ENCODE data around the gene ARHGEF39.
A peak's percentile ranks its signal among the peaks of the same experiment; 100 is the strongest.
"Not testable (repeated sequence)": the region's sequence is repeated elsewhere in the genome, so short reads cannot be mapped to it uniquely, and the experiment has no call there.

Gene ARHGEF39

GRCh38 chr9:35646533-35647265 is 18.3 kb downstream of the ARHGEF39 start:
- peak overlapping the region; percentile 83 to 92 (median 89) for H3K27ac ChIP-seq
- H3K36me3 ChIP-seq: 0 out of 22 replicates have a peak, but pooled peaks cover 0 to 4% (median 0%) of the 10 kb centered on the region in 11 experiments
- H3K9me3 ChIP-seq (replicated peaks in 1 of 11): peaks cover 0 to 3% (median 0%) of the 10 kb centered on the region in 11 experiments; a peak in 3 of 22 replicates
- peak overlapping the region; percentile 61 to 74 (median 72) for H3K4me3 ChIP-seq
- H3K27me3 ChIP-seq: no peaks in the 10 kb centered on the region
- H4K20me1 ChIP-seq: no peaks in the 10 kb centered on the region
- H3K9ac ChIP-seq: peak overlapping the region; percentile 81 to 95 (median 87)
- peak overlapping the region; percentile 91 to 99 (median 97) for H3K4me2 ChIP-seq
- peaks cover 90 to 98% (median 94%) of the 10 kb centered on the region in 10 experiments for H3K4me1 ChIP-seq
- TF ChIP-seq Cebpa-rat (IDR thresholded peaks at IDR 0.05): no peak

DNA sequence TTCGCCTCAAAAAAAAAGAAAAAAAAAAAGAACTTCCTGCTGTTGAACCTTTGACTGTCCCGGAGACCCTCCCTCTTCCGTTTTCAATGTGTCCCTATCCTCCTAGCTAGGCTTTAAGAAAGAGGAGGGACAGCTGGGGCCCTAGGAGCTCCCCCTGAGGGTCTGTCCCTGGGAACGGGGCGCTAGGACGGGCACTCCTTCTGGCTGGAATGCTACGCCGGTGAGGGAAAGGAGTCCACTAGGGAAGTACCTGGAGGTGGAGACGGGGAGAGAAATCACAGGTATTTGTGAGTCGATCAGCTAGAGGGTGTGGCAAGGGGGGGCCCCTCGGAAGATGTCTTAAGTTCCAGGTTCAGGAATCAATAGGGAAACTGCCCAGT is 18.9 kb downstream of the ARHGEF39 start:
- H3K4me1 ChIP-seq: peaks cover 90 to 98% (median 94%) of the 10 kb centered on the region in 10 experiments
- H3K27me3 ChIP-seq: no peaks in the 10 kb centered on the region
- TF ChIP-seq Cebpa-rat (IDR thresholded peaks at IDR 0.05): no peak
- peak overlapping the region; percentile 83 to 92 (median 89) for H3K27ac ChIP-seq
- no peaks in the 10 kb centered on the region for H4K20me1 ChIP-seq
- peaks cover 0 to 8% (median under 1%) of the 10 kb centered on the region in 11 experiments; a peak in 12 of 22 replicates for H3K9me3 ChIP-seq (replicated peaks in 1 of 11)
- H3K9ac ChIP-seq: peak overlapping the region; percentile 81 to 95 (median 87)
- peaks cover 0 to 4% (median 0%) of the 10 kb centered on the region in 11 experiments; a peak in 1 of 22 replicates for H3K36me3 ChIP-seq
- H3K4me3 ChIP-seq: peak overlapping the region; percentile 61 to 74 (median 72)
- peak overlapping the region; percentile 91 to 99 (median 97) for H3K4me2 ChIP-seq

GRCh38 chr9:35645736-35646135 is 19.3 kb downstream of the ARHGEF39 start:
- Histone ChIP-seq H3K4me2 (peak overlapping the region; percentile 91 to 99 (median 97)), H3K4me1 (peaks cover 90 to 98% (median 93%) of the 10 kb centered on the region in 10 experiments), H3K9ac (peak overlapping the region; percentile 81 to 95 (median 87)), H3K9me3 (replicated peaks in 1 of 11) (peaks cover 0 to 12% (median 5%) of the 10 kb centered on the region in 11 experiments; a peak in 16 of 22 replicates), H3K27ac (peak overlapping the region; percentile 83 to 92 (median 89)), H3K4me3 (peak overlapping the region; percentile 61 to 74 (median 72))
- H3K36me3 ChIP-seq, H4K20me1 ChIP-seq, H3K27me3 ChIP-seq: not testable (repeated sequence)

- TF ChIP-seq Cebpa-rat (IDR thresholded peaks at IDR 0.05): no peak
Observed at GRCh38 chr9:35643046-35643445, 21.9 kb downstream of the ARHGEF39 start.

DNA sequence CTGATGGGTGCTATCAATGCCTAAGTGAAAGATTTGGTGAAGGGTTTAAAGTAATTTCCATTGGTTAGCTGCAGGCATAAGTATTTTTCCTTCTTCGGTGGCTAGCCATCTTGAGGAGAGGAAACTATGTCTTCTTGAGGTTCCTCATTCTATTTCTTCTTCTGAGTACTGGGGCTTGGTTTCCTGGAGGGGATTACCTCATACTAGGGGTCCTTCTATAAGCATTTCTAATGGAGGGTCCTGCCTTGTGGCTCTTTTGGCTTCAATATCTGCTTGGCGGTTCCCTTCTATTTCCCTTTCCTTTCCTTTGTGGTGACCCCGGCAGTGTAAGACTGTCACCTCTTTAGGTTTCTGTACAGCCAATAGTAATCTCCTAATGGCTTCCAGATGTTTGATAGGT is 23.5 kb downstream of the ARHGEF39 start:
- peak overlapping the region; percentile 45 to 89 (median 61) for H3K4me2 ChIP-seq
- H3K27ac ChIP-seq: peak overlapping the region; percentile 5 to 84 (median 52); a peak in 19 of 22 replicates
- H3K9me3 ChIP-seq (replicated peaks in 1 of 11): peaks cover 0 to 22% (median 13%) of the 10 kb centered on the region in 11 experiments; a peak in 16 of 22 replicates
- peak overlapping the region in 2 of 10 experiments; percentile 11 to 22; a peak in 1 of 20 replicates for H3K4me3 ChIP-seq
- H3K9ac ChIP-seq, H4K20me1 ChIP-seq, H3K36me3 ChIP-seq, H3K27me3 ChIP-seq: not testable (repeated sequence)
- peaks cover 93 to 99% (median 96%) of the 10 kb centered on the region in 10 experiments for H3K4me1 ChIP-seq

More at GRCh38 chr9:35643046-35643445, 21.9 kb downstream of the ARHGEF39 start:
- Histone ChIP-seq H3K9me3 (replicated peaks in 1 of 11) (peaks cover 0 to 22% (median 13%) of the 10 kb centered on the region in 11 experiments; a peak in 16 of 22 replicates), H3K4me3 (no peak overlapping the region), H3K27ac (peak overlapping the region in 9 of 11 experiments; percentile 11 to 92 (median 87); a peak in 16 of 22 replicates), H3K36me3 (peaks cover 0 to 9% (median 7%) of the 10 kb centered on the region in 11 experiments; a peak in 8 of 22 replicates), H3K9ac (no peak overlapping the region), H4K20me1 (no peaks in the 10 kb centered on the region), H3K4me2 (peak overlapping the region; percentile 91 to 99 (median 97)), H3K4me1 (peaks cover 90 to 96% (median 92%) of the 10 kb centered on the region in 10 experiments), H3K27me3 (no peaks in the 10 kb centered on the region)

- not testable (repeated sequence) for H3K36me3 ChIP-seq, H4K20me1 ChIP-seq, H3K27me3 ChIP-seq, H3K9ac ChIP-seq
- Histone ChIP-seq H3K4me2 (peak overlapping the region; percentile 50 to 89 (median 70); a peak in 15 of 22 replicates), H3K9me3 (replicated peaks in 1 of 11) (peaks cover 0 to 22% (median 13%) of the 10 kb centered on the region in 11 experiments; a peak in 16 of 22 replicates), H3K4me1 (peaks cover 94 to 100% (median 99%) of the 10 kb centered on the region in 10 experiments), H3K27ac (peak overlapping the region in 8 of 11 experiments; percentile 17 to 84 (median 54); a peak in 13 of 22 replicates), H3K4me3 (0 out of 20 replicates have a peak overlapping the region, but pooled peaks of 1 of the 10 experiments have one; percentile 17)
Observed at GRCh38 chr9:35640431-35640830, 24.6 kb downstream of the ARHGEF39 start.

DNA sequence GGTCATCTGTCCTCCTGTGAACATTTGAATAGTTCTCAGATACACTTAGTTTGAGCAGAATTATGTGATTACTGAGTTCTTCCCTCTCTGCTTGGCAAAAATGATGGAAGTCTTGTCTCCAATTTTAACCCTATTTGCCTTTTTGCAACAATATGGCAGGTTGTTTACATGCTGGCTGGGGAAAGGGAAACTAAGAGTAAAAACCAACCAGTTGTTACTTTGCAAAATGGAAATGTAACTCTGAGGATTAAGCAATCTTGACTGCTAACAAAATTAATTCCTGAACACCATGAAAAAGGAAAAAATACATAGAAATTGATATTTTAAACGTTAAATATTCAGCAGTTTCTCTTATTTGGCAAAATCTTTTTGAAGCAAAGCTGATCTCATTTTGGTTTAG is 25.4 kb downstream of the ARHGEF39 start:
- no peak overlapping the region; a peak in 1 of 22 replicates for H3K9ac ChIP-seq
- H3K4me2 ChIP-seq: peak overlapping the region; percentile 34 to 89 (median 70)
- H3K27me3 ChIP-seq: no peaks in the 10 kb centered on the region
- peaks cover 0 to 22% (median 13%) of the 10 kb centered on the region in 11 experiments; a peak in 16 of 22 replicates for H3K9me3 ChIP-seq (replicated peaks in 1 of 11)
- no peak for TF ChIP-seq Cebpa-rat (IDR thresholded peaks at IDR 0.05)
- H3K27ac ChIP-seq: peak overlapping the region; percentile 14 to 84 (median 50); a peak in 18 of 22 replicates
- no peaks in the 10 kb centered on the region for H4K20me1 ChIP-seq
- peaks cover 0 to 9% (median 7%) of the 10 kb centered on the region in 11 experiments; a peak in 8 of 22 replicates for H3K36me3 ChIP-seq
- H3K4me1 ChIP-seq: peaks cover 94 to 100% (median 99%) of the 10 kb centered on the region in 10 experiments
- H3K4me3 ChIP-seq: no peak overlapping the region

DNA sequence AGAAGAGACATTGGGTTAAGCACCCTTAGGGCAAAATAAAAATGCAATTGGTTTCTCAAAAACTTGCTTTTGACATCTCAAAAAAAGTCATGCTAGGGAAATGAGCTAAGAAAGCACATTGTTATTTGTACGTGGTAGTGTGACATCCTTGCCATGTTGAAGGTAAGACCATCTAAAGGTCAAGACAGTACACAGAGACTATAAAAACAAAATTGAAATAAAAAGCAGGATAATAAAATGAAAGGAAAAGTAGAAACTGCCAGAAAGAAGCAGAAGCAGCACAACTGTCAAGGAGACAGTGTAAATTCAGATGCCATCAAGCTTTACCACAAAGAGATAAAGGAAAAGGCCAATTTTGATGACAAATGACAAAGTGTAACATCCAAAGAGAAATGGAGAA is 25.8 kb downstream of the ARHGEF39 start:
- Histone ChIP-seq H3K27ac (peak overlapping the region in 10 of 11 experiments; percentile 16 to 88 (median 69); a peak in 18 of 22 replicates), H3K9ac (peak overlapping the region in 5 of 11 experiments; percentile 1 to 53 (median 43); a peak in 7 of 22 replicates), H3K4me1 (peaks cover 94 to 100% (median 99%) of the 10 kb centered on the region in 10 experiments), H3K9me3 (replicated peaks in 1 of 11) (peaks cover 0 to 22% (median 13%) of the 10 kb centered on the region in 11 experiments; a peak in 16 of 22 replicates), H3K4me2 (peak overlapping the region; percentile 34 to 89 (median 70))
- H4K20me1 ChIP-seq, H3K27me3 ChIP-seq, H3K4me3 ChIP-seq, H3K36me3 ChIP-seq: not testable (repeated sequence)

- not testable (repeated sequence) for H3K36me3 ChIP-seq, H4K20me1 ChIP-seq, H3K4me3 ChIP-seq, H3K27me3 ChIP-seq
- H3K4me1 ChIP-seq: peaks cover 94 to 100% (median 99%) of the 10 kb centered on the region in 10 experiments
- peak overlapping the region in 8 of 11 experiments; percentile 27 to 60 (median 46); a peak in 10 of 22 replicates for H3K9ac ChIP-seq
- H3K9me3 ChIP-seq (replicated peaks in 1 of 11): peaks cover 0 to 22% (median 13%) of the 10 kb centered on the region in 11 experiments; a peak in 16 of 22 replicates
- peak overlapping the region; percentile 16 to 88 (median 62); a peak in 18 of 22 replicates for H3K27ac ChIP-seq
- H3K4me2 ChIP-seq: peak overlapping the region; percentile 34 to 89 (median 70); a peak in 21 of 22 replicates
Observed at GRCh38 chr9:35638751-35639150, 26.2 kb downstream of the ARHGEF39 start.

DNA sequence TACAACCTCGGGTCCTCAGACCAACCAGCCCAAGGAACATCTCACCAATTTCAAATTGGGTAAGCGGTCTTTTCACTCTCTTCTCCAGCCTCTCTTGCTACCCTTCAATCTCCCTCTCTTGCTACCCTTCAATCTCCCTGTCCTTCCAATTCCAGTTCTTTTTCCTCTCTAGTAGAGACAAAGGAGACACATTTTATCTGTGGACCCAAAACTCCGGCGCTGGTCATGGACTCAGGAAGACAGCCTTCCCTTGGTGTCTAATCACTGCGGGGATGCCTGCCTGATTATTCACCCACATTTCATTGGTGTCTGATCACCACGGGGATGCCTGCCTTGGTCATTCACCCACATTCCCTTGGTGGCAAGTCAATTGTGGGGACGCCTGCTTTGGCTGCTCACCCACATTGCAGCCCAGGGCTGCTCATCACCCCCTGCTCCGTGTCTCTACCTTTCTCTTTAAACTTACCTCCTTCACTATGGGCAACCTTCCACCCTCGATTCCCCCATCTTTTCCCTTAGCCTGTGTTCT is 27.5 kb downstream of the ARHGEF39 start:
- not testable (repeated sequence) for H3K36me3 ChIP-seq, H3K4me3 ChIP-seq, H3K27me3 ChIP-seq, H4K20me1 ChIP-seq
- Histone ChIP-seq H3K9me3 (replicated peaks in 1 of 11) (peaks cover 0 to 22% (median 13%) of the 10 kb centered on the region in 11 experiments; a peak in 16 of 22 replicates), H3K4me1 (peaks cover 84 to 98% (median 92%) of the 10 kb centered on the region in 10 experiments), H3K27ac (peak overlapping the region in 9 of 11 experiments; percentile 76 to 93 (median 84); a peak in 17 of 22 replicates), H3K4me2 (peak overlapping the region; percentile 66 to 96 (median 84); a peak in 21 of 22 replicates), H3K9ac (0 out of 22 replicates have a peak overlapping the region, but pooled peaks of 1 of the 11 experiments have one; percentile 53)

- 0 out of 20 replicates have a peak overlapping the region, but pooled peaks of 2 of the 10 experiments have one; percentile 11 to 14 for H3K4me3 ChIP-seq
Observed at GRCh38 chr9:35636877-35637246, 28.1 kb downstream of the ARHGEF39 start.

More at GRCh38 chr9:35636877-35637246, 28.1 kb downstream of the ARHGEF39 start:
- H4K20me1 ChIP-seq, H3K36me3 ChIP-seq, H3K27me3 ChIP-seq: not testable (repeated sequence)
- Histone ChIP-seq H3K9me3 (replicated peaks in 1 of 11) (peaks cover 0 to 22% (median 13%) of the 10 kb centered on the region in 11 experiments; a peak in 16 of 22 replicates), H3K27ac (peak overlapping the region; percentile 74 to 93 (median 84)), H3K9ac (peak overlapping the region; percentile 41 to 82 (median 70)), H3K4me1 (peaks cover 77 to 92% (median 86%) of the 10 kb centered on the region in 10 experiments), H3K4me2 (peak overlapping the region; percentile 66 to 96 (median 84))
